Ovary (tissue), 9 donors: Measurements from ENCODE around the gene ADRA2C. TPM values are rescaled to one million over a fixed set of nuclear protein-coding genes. Genes with fewer than 3 reads are reported as not detected.

Experiments used
- DNase-seq, 5 donors: peaks; one replicate each; pipeline ENCODE4 v3.0.0-alpha.2; 2019 to 2020
- H3K27ac ChIP-seq, 2 donors: fragments of 200-600 bp; one replicate each; pipeline versions ENCODE4 v1.5.1 to v1.8.0; 2019 to 2022
- H3K27me3 ChIP-seq: fragments of 200-600 bp; one replicate; pipeline ENCODE4 v1.8.0; 2022
- H3K36me3 ChIP-seq: fragments of 200-600 bp; sonication (generic); one replicate; pipeline ENCODE4 v1.5.1; 2019
- H3K4me1 ChIP-seq: one replicate; pipeline ENCODE4 v1.8.1; 2013; ENCODE audit warnings: mild to moderate bottlenecking, moderate library complexity; ENCODE audit not compliant: insufficient read depth
- H3K4me3 ChIP-seq: fragments of 200-600 bp; sonication (generic); one replicate; pipeline ENCODE4 v1.5.1; 2017
- H3K9me3 ChIP-seq, 2 donors: fragments of 200-600 bp in 1 of 2; sonication (generic) in 1 of 2; one replicate each; pipeline versions ENCODE4 v1.5.1 to v1.8.1; 2013 to 2019; ENCODE audit warnings: mild to moderate bottlenecking in 1 of 2, moderate library complexity in 1 of 2
- CTCF ChIP-seq, 3 donors: fragments of 450-650 bp in 2 of 3; fragments of 200-600 bp in 1 of 3; IDR thresholded peaks; one replicate each; pipeline versions ENCODE4 v1.5.1 to v1.8.0; 2016 to 2022; ENCODE audit warnings: antibody characterized with exemption in 3 of 3, mild to moderate bottlenecking in 1 of 3
- EP300 ChIP-seq: sonication (generic); formaldehyde crosslinking; IDR thresholded peaks from one replicate; pipeline ENCODE4 v1.6.1; 2017; ENCODE audit warnings: antibody characterized with exemption
- POLR2A ChIP-seq: fragments of 450-650 bp; IDR thresholded peaks from one replicate; pipeline ENCODE4 v1.6.1; 2017; ENCODE audit warnings: antibody characterized with exemption, mild to moderate bottlenecking, moderate library complexity
- WGBS, 3 donors: extraction: QIAGEN DNeasy Blood & Tissue Kit in 1 of 3; methylation state at CpG; one replicate each; pipeline versions ENCODE4 v1.1.5 to v1.1.7; 2013 to 2017; 5-methylcytosine and 5-hydroxymethylcytosine counted together
- intact Hi-C, 4 donors: fragments of 100-400 bp; cut with DNase I; formaldehyde crosslinking; loops; one replicate each; pipeline versions ENCODE4 v1.11.0 to v1.15.1; 2022 to 2023
- polyA plus RNA-seq, 2 donors: library from polyadenylated mRNA; stranded (reverse); fragments of 200-250 nt in 1 of 2; fragments of 350-450 nt in 1 of 2; fragmentation: Illumina TruSeq in 1 of 2; extraction: RNeasy Lipid Tissue Mini Kit (QIAGEN cat#74804) in 1 of 2; gene quantifications; one replicate each; pipeline ENCODE4 v1.2.3, GENCODE V29; 2013 to 2014
- total RNA-seq, 7 donors: library from RNA; depleted of rRNA in 2 of 7; stranded (reverse); fragments of >200 nt in 2 of 7; fragmentation: NEBNext Ultra II Directional in 3 of 7; extraction: Animal tissue kit (Norgen Biotek cat#: 25700) in 3 of 7; gene quantifications; one replicate each; pipeline versions ENCODE4 v1.1.0 to v1.2.4, GENCODE V29; 2016 to 2023
- donor health status: DM: no; HTN: no; CAD: no; lungs with moderate emphysema.
- donor health status: DM: no; HTN: no; CAD: no.
- donor health status: Bipolar disorder and iron deficiency.
- donor health status: DM: yes; HTN: yes; CAD: no.
- donor health status: DM: no; HTN: no; CAD: no.
- donor health status: DM: yes; HTN: yes; CAD: no.

Gene ADRA2C
- total and polyA plus RNA-seq, 9 donors = 0.35 to 15.1 (median 4.2) TPM

- no peaks in the 10 kb centered on the region for H3K27me3 ChIP-seq
- no peak for DNase-seq
- no peak overlapping the region for H3K4me3 ChIP-seq
- intact Hi-C loops = no loop called here
- peaks cover 0 to 7% of the 10 kb centered on the region in 2 donors for H3K9me3 ChIP-seq
- 65 to 68% (median 68%) methylated on average over 30 to 32 of the region's 32 CpGs for WGBS, 3 donors
- no peaks in the 10 kb centered on the region for H3K4me1 ChIP-seq
- H3K36me3 ChIP-seq = no peaks in the 10 kb centered on the region
- TF ChIP-seq CTCF (IDR thresholded peaks at IDR 0.05) (no peak), POLR2A (no peak), EP300 (no peak)
- no peak overlapping the region for H3K27ac ChIP-seq
Measured at GRCh38 chr4:3745886-3746656, 20.1 kb upstream of the ADRA2C start.

- H3K9me3 ChIP-seq = peaks cover 0 to 7% of the 10 kb centered on the region in 2 donors
- no peaks in the 10 kb centered on the region for H3K36me3 ChIP-seq
- DNase-seq = no peak
- no peak overlapping the region for H3K4me3 ChIP-seq
- H3K27me3 ChIP-seq = no peaks in the 10 kb centered on the region
- H3K4me1 ChIP-seq = no peaks in the 10 kb centered on the region
- intact Hi-C loops = no loop called here
- no peak overlapping the region for H3K27ac ChIP-seq
- TF ChIP-seq EP300 (no peak), POLR2A (no peak), CTCF (IDR thresholded peaks at IDR 0.05) (no peak)
- WGBS, 3 donors = 78 to 85% (median 83%) methylated on average over 20 to 23 of the region's 23 CpGs
Measured at GRCh38 chr4:3746701-3747580, 19.2 kb upstream of the ADRA2C start.

DNA sequence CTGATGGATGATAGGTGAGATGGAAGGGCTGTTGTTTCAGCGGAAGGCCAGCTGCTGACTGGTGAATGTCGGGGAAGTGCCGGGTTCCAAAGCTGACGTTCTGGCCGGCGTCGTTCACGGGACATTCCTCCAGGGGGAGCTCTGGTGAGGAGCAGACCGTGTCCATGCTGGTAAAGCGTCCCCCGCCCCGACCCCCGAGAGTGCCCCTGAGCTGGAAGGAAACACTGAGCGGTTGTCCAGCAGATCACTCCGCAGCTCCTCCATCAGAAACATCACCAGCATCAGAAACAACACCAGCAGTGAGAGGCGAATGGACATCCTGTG is 18.6 kb upstream of the ADRA2C start:
- Histone ChIP-seq H3K4me3 (no peak overlapping the region), H3K36me3 (no peaks in the 10 kb centered on the region), H3K27ac (no peak overlapping the region), H3K9me3 (peaks cover 0 to 4% of the 10 kb centered on the region in 2 donors), H3K27me3 (no peaks in the 10 kb centered on the region), H3K4me1 (no peaks in the 10 kb centered on the region)
- TF ChIP-seq EP300 (no peak), POLR2A (no peak), CTCF (IDR thresholded peaks at IDR 0.05) (no peak)
- DNase-seq = no peak
- 7 to 15% (median 13%) methylated on average over 16 of the region's 16 CpGs for WGBS, 3 donors
- intact Hi-C loops = no loop called here

DNA sequence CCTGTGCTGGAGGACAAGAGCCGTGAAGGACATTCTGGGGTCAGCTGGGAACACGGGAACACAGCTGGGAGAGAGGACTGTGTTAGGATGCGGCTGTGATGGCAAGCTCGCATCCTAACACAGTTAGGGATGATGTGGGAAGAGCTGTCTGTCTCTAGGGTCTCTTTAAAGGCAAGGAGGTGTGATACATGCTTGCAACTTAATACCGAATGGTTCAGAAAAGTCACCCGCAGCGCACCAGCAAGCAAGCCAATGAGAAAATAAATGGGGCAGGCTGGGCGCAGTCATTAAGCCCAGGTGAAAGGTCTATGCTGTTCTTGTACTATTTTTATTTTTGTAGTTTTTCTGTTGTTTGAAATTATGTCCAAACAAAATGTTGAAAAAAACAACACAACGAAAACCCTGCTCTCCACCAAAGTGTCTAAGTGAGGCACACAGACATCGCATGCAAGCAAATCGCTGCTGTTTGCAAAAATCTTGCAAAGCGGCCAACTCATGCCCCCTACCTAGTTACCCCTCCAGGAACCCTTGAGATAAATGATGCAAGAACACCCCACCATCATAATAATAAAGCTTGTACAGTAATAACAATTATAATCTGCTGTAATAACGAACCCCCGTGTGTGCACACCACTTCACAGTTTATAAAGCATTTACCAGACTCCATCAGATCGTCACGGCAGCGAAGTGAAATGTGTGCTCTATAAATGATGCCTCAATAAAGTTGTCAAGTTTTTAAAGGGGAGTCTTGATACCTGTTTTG is 17.9 kb upstream of the ADRA2C start:
- intact Hi-C loops = no loop called here
- no peaks in the 10 kb centered on the region for H3K9me3 ChIP-seq
- no peak overlapping the region for H3K4me3 ChIP-seq
- H3K4me1 ChIP-seq = no peaks in the 10 kb centered on the region
- 38 to 52% (median 45%) methylated on average over 17 of the region's 17 CpGs for WGBS, 3 donors
- TF ChIP-seq POLR2A = no peak
- no peak for TF ChIP-seq EP300
- no peak for TF ChIP-seq CTCF (IDR thresholded peaks at IDR 0.05)
- H3K27ac ChIP-seq = no peak overlapping the region
- no peaks in the 10 kb centered on the region for H3K36me3 ChIP-seq
- no peaks in the 10 kb centered on the region for H3K27me3 ChIP-seq
- no peak for DNase-seq
